Endothelial cell of umbilical vein (primary cell): Measurements from ENCODE around the gene ZNF791. TPM values are rescaled to one million over a fixed set of nuclear protein-coding genes. Genes with fewer than 3 reads are reported as not detected.

Experiments used
- BruUV-seq: library from RNA; stranded (reverse); fragments of 400-500 nt; replicated peaks from 2 replicates; lab custom pipeline; 2021; lab: Mats Ljungman, UMichigan
- CTCF ChIA-PET: fragments of 300-600, 350-600 bp; sonication (Branson Sonifier 250); formaldehyde crosslinking; loops from one replicate; lab custom pipeline; 2021; ENCODE audit warnings: antibody characterized with exemption, inconsistent platforms; lab: Charles Lee
- POLR2A ChIA-PET: fragments of 300-600, 350-600 bp; sonication (Branson Sonifier 250); formaldehyde crosslinking; loops from one replicate; lab custom pipeline; 2021; ENCODE audit warnings: antibody characterized with exemption, inconsistent platforms; lab: Charles Lee
- DNase-seq: peaks from one replicate; pipeline ENCODE4 v3.0.0-alpha.2; 2011; ENCODE audit warnings: low read depth, low spot score
- FAIRE-seq: peaks from 2 replicates; lab custom pipeline; 2011; peaks lifted over from hg19 to GRCh38; lab: Jason Lieb, UNC
- H2AFZ ChIP-seq: 2 replicates; pipeline ENCODE4 v1.6.0; 2012; ENCODE audit warnings: low read depth, low read length, control low read depth, inconsistent platforms
- H3K27ac ChIP-seq: 2 replicates; pipeline ENCODE4 v1.5.1; 2011; ENCODE audit warnings: low read depth, mild to moderate bottlenecking, control low read depth, low read length, moderate library complexity; ENCODE audit not compliant: insufficient read depth
- H3K27me3 ChIP-seq, 2 experiments: 2 replicates each; pipeline versions ENCODE4 v1.6.0 to v1.6.1; 2011; ENCODE audit warnings: low read length in 2 of 2, mixed read lengths in 1 of 2; ENCODE audit not compliant: control insufficient read depth in 2 of 2, insufficient read depth in 2 of 2
- H3K36me3 ChIP-seq, 2 experiments: 2 replicates in 1 of 2; 3 replicates in 1 of 2; pipeline ENCODE4 v1.5.1; 2011; ENCODE audit warnings: low read length in 2 of 2, mild to moderate bottlenecking in 1 of 2, moderate library complexity in 1 of 2; ENCODE audit not compliant: control insufficient read depth in 2 of 2, insufficient read depth in 2 of 2; ENCODE audit errors: extremely low read depth in 1 of 2
- H3K4me1 ChIP-seq: 3 replicates; pipeline ENCODE4 v1.5.1; 2011; ENCODE audit warnings: mild to moderate bottlenecking, low read length; ENCODE audit not compliant: control insufficient read depth, insufficient read depth; ENCODE audit errors: extremely low read depth
- H3K4me2 ChIP-seq: 2 replicates; pipeline ENCODE4 v1.6.1; 2011; ENCODE audit warnings: low read length, control low read depth, mixed read lengths; ENCODE audit not compliant: insufficient read depth
- H3K4me3 ChIP-seq, 3 experiments: fragments of 200-600 bp in 1 of 3; sonication (generic), shearing (Covaris generic) in 1 of 3; replicated peaks in 1 of 3; 2 replicates each; pipeline ENCODE4 v1.5.1; 2011 to 2016; ENCODE audit warnings: control low read depth in 3 of 3, low read length in 3 of 3, mild to moderate bottlenecking in 2 of 3, inconsistent platforms in 1 of 3, low read depth in 1 of 3, moderate library complexity in 1 of 3; ENCODE audit not compliant: insufficient read depth in 1 of 3
- H3K79me2 ChIP-seq: 2 replicates; pipeline ENCODE4 v1.6.0; 2012; ENCODE audit warnings: low read length, inconsistent platforms; ENCODE audit not compliant: control insufficient read depth, insufficient read depth
- H3K9ac ChIP-seq: replicated peaks from 2 replicates; pipeline ENCODE3; 2011; ENCODE audit warnings: low read length, control low read depth; ENCODE audit not compliant: insufficient read depth; ENCODE audit errors: extremely low read depth
- H3K9me1 ChIP-seq: replicated peaks from 3 replicates; pipeline ENCODE4 v1.6.0; 2011; ENCODE audit warnings: mild to moderate bottlenecking, low read length; ENCODE audit not compliant: control insufficient read depth, insufficient read depth; ENCODE audit errors: extremely low read depth
- H3K9me3 ChIP-seq: replicated peaks from 2 replicates; pipeline ENCODE4 v1.5.1; 2012; ENCODE audit warnings: low read length, inconsistent platforms; ENCODE audit not compliant: control insufficient read depth, insufficient read depth
- H4K20me1 ChIP-seq: replicated peaks from 2 replicates; pipeline ENCODE3; 2011; ENCODE audit warnings: mild to moderate bottlenecking, low read length; ENCODE audit not compliant: control insufficient read depth, insufficient read depth; ENCODE audit errors: extremely low read depth
- CTCF ChIP-seq, 2 donors: IDR thresholded peaks; 1 replicate in 1 of 2; 2 replicates in 1 of 2; pipeline ENCODE4 v1.5.1; 2011; ENCODE audit warnings: low read length in 2 of 2, mild to moderate bottlenecking in 2 of 2, moderate library complexity in 2 of 2, control low read depth in 1 of 2, inconsistent platforms in 1 of 2, low read depth in 1 of 2; ENCODE audit not compliant: insufficient read depth in 1 of 2; ENCODE audit errors: extremely low read depth in 1 of 2
- EZH2 ChIP-seq: IDR thresholded peaks from 2 replicates; pipeline ENCODE4 v1.6.1; 2012; ENCODE audit warnings: borderline replicate concordance, low read depth, mild to moderate bottlenecking, moderate library complexity, low read length, inconsistent platforms; ENCODE audit not compliant: severe bottlenecking
- FOS ChIP-seq: IDR thresholded peaks from 2 replicates; pipeline ENCODE4 v1.6.1; 2011; ENCODE audit warnings: mild to moderate bottlenecking, low read length, moderate library complexity, borderline replicate concordance; ENCODE audit not compliant: insufficient read depth
- GATA2 ChIP-seq: IDR thresholded peaks from 2 replicates; pipeline ENCODE4 v1.7.0; 2011; ENCODE audit warnings: low read depth, mild to moderate bottlenecking, moderate library complexity, mixed read lengths, low read length; ENCODE audit not compliant: insufficient read length, insufficient read depth
- JUN ChIP-seq: IDR thresholded peaks from 2 replicates; pipeline ENCODE4 v1.6.1; 2011; ENCODE audit warnings: borderline replicate concordance, low read depth; ENCODE audit not compliant: insufficient read length, insufficient read depth
- MAX ChIP-seq: IDR thresholded peaks from 2 replicates; pipeline ENCODE4 v1.6.1; 2011; ENCODE audit not compliant: insufficient read depth, insufficient read length
- MYC ChIP-seq: IDR thresholded peaks from one replicate; pipeline ENCODE4 v1.6.1; 2011; ENCODE audit warnings: mild to moderate bottlenecking, low read depth, low read length
- POLR2A ChIP-seq: IDR thresholded peaks from 2 replicates; pipeline ENCODE4 v1.6.1; 2012; ENCODE audit warnings: low read depth, mild to moderate bottlenecking, control low read depth, low read length
- POLR2AphosphoS5 ChIP-seq: IDR thresholded peaks from 2 replicates; pipeline ENCODE4 v1.6.1; 2012; ENCODE audit warnings: low read depth, mild to moderate bottlenecking, control low read depth, low read length, moderate library complexity; ENCODE audit not compliant: insufficient read depth
- dilution Hi-C: fragments of 300-500 bp; cut with MboI; formaldehyde crosslinking; loops from one replicate; pipeline ENCODE4 v1.15.0; 2019; ENCODE audit warnings: low sequenced_read_pairs; ENCODE audit not compliant: extremely low pct_ligation_motif_present
- intact Hi-C: fragments of 100-400 bp; cut with micrococcal nuclease; formaldehyde crosslinking; loops from one replicate; pipeline ENCODE4 v1.10.0; 2022
- polyA plus RNA-seq, 4 experiments: library from polyadenylated mRNA; depleted of rRNA in 3 of 4; stranded (reverse) in 3 of 4; unstranded in 1 of 4; fragments of >200 nt; gene quantifications; 2 replicates each; pipeline versions ENCODE4 v1.2.1 to v1.2.3, GENCODE V29; 2011 to 2012; ENCODE audit warnings: missing spikeins in 1 of 4
- total RNA-seq: library from RNA; stranded (reverse); gene quantifications from 2 replicates; pipeline ENCODE4 v1.2.3, GENCODE V29; 2021

ZNF791 gene
- total and polyA plus RNA-seq, 2 donors (not counting 3 experiments of a cell fraction or from before 2014, with no cell fraction given), result 8.3 to 21.8 TPM

- Histone ChIP-seq H3K9me1 (no peaks in the 10 kb centered on the region), H4K20me1 (no peaks in the 10 kb centered on the region), H3K27ac (no peak overlapping the region), H3K27me3 (no peaks in the 10 kb centered on the region), H3K4me3 (no peak overlapping the region), H3K4me1 (peaks cover 13% of the 10 kb centered on the region), H3K36me3 (peaks cover 0 to 5% of the 10 kb centered on the region in 2 experiments), H3K9me3 (no peaks in the 10 kb centered on the region), H3K4me2 (no peak overlapping the region), H3K9ac (no peak overlapping the region), H2AFZ (no peak overlapping the region), H3K79me2 (peaks cover 9% of the 10 kb centered on the region)
- BruUV-seq, result no TSS peak
- ChIA-PET CTCF (interaction anchor here (1.5 kb wide), 1 partner anchor 97 kb away, joined by 3 read pairs; no protein-coding TSS in a partner anchor), POLR2A (no interaction called here)
- FAIRE-seq, result no peak
- TF ChIP-seq EZH2 (no peak), FOS (no peak), CTCF (IDR thresholded peaks at IDR 0.05; ENCODE audit: extremely low read depth in 1 of 2, insufficient read depth in 1 of 2, low read depth in 1 of 2, low read length in 2 of 2) (no peak), POLR2A (no peak), JUN (no peak), GATA2 (no peak), MAX (no peak), POLR2AphosphoS5 (no peak), MYC (no peak)
- dilution Hi-C loops (no loop called here), intact Hi-C loops (loop anchor here (5.0 kb wide), 2 partner anchors 502 to 742 kb away; partner anchors contain the start of gene ZNF136)
- no peak for DNase-seq
These were observed 53.9 kb downstream of the ZNF791 start for GRCh38 chr19:12664406-12665280.
